Pancreas (tissue), 10 donors: ENCODE measurements around the gene TNPO3. TPM values are rescaled to one million over a fixed set of nuclear protein-coding genes. Genes with fewer than 3 reads are reported as not detected.

Source experiments
- ATAC-seq, 4 donors: fragments of 200-7000 bp; cut with Tn5 transposase; one replicate each; pipeline versions ENCODE4 v1.8.0 to v1.9.1; 2020; ENCODE audit warnings: mild to moderate bottlenecking in 4 of 4, moderate library complexity in 4 of 4
- DNase-seq, 6 donors: peaks; one replicate each; pipeline ENCODE4 v3.0.0-alpha.2; 2020
- FAIRE-seq: peaks from 2 replicates; lab custom pipeline; 2012; peaks lifted over from hg19 to GRCh38; lab: Jason Lieb, UNC
- H3K27ac ChIP-seq, 4 donors: fragments of 200-600 bp; sonication (generic); 1 replicate in 3 of 4; 2 replicates in 1 of 4; pipeline versions ENCODE4 v1.5.0 to v1.8.0; 2020
- H3K27me3 ChIP-seq, 4 donors: fragments of 200-600 bp; one replicate each; pipeline ENCODE4 v1.8.0; 2021
- H3K36me3 ChIP-seq, 3 donors: fragments of 200-600 bp; sonication (generic) in 1 of 3; one replicate each; pipeline versions ENCODE4 v1.5.0 to v1.8.0; 2020 to 2021
- H3K4me1 ChIP-seq, 3 donors: fragments of 200-600 bp; one replicate each; pipeline ENCODE4 v1.8.0; 2021
- H3K4me3 ChIP-seq, 4 donors: fragments of 200-600 bp; sonication (generic) in 2 of 4; one replicate each; pipeline versions ENCODE4 v1.5.0 to v1.8.0; 2020 to 2021
- H3K9me3 ChIP-seq, 4 donors: fragments of 200-600 bp; one replicate each; pipeline ENCODE4 v1.8.0; 2021
- WGBS, 2 donors: extraction: QIAGEN DNeasy Blood & Tissue Kit; methylation state at CpG; one replicate each; pipeline ENCODE4 v1.1.7; 2013; 5-methylcytosine and 5-hydroxymethylcytosine counted together
- intact Hi-C, 3 donors: fragments of 100-400 bp; cut with DNase I; formaldehyde crosslinking; loops; one replicate each; pipeline versions ENCODE4 v1.11.1 to v1.14.2; 2022
- polyA plus RNA-seq, 2 donors: library from polyadenylated mRNA; stranded (reverse); fragments of 200-250 nt; gene quantifications; one replicate each; pipeline ENCODE4 v1.2.3, GENCODE V29; 2013
- total RNA-seq, 6 donors: library from RNA; stranded (reverse); fragmentation: NEBNext Ultra II Directional in 4 of 6; extraction: Animal tissue kit (Norgen Biotek cat#: 25700) in 4 of 6; gene quantifications; one replicate each; pipeline versions ENCODE4 v1.2.1 to v1.2.4, GENCODE V29; 2021 to 2023
- TF ChIP-seq, protein P1 (sequence below), 4 donors: fragments of 200-600 bp; sonication (generic) in 3 of 4; IDR thresholded peaks; one replicate each; pipeline versions ENCODE4 v1.5.0 to v1.8.0; 2021; ENCODE audit warnings: antibody characterized with exemption in 4 of 4
- donor health status: healthy with polysubstance abuse.
- donor health status: DM: no; HTN: no; CAD: no; lungs with moderate emphysema.
- donor health status: DM: no; HTN: no; CAD: no.
- donor health status: control.
- donor health status: control.
- donor health status: Bipolar disorder and iron deficiency.
- donor health status: DM: yes; HTN: yes; CAD: no.
- donor health status: DM: no; HTN: no; CAD: no.
- donor health status: DM: no; HTN: no; CAD: no.
- donor health status: DM: yes; HTN: yes; CAD: no.

Gene TNPO3
- total and polyA plus RNA-seq, 8 donors: 6.5 to 20.7 (median 14.6) TPM

DNA sequence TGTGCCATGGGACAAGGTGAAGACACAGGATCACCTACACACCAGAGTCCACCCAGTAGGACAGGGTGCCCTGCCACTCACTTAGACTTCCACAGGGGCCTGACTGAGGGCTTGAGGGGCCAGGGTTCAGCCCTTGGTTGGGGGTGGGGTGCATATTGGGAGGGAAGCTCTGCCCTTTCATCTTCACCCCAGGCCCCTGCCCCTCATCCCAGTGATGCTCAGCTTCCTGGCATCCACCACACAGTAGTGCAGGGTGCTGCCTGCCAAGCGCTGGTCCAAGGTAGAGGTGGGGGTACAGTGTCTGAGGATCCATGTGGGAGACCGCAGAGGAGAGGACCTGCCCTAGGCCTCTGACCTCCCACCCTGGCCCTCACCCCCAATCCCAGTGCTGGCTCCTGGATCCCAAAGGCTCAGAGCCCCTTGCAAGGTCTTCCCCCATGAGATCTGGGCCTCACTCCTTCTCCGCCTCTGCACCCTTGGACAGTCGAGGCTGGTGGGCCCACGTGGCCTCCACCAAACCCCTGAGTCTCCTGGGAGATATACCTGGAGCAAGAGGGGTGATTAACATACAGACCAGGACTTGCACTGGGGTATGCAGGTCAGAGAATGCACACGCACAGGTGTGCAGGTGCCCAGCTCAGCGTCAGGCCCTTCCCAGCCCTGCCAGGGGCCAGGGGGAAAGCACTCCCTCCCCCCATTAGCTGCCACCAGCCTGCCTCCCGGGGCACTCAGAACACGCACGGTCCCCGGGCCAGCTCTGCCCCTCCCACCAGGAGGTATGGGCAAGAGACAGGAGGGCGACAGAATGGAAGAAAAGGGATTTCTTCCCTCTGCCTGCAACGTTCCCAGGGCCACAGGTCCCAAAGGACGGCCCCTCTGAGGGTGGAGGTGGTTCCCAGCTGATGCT, 125.8 kb downstream of the TNPO3 start:
- H3K9me3 ChIP-seq: no peaks in the 10 kb centered on the region
- no peak for FAIRE-seq
- H3K36me3 ChIP-seq: no peaks in the 10 kb centered on the region
- intact Hi-C loops: no loop called here
- WGBS, 2 donors: 65 to 78% methylated on average over 14 of the region's 14 CpGs
- no peak overlapping the region for H3K27ac ChIP-seq
- DNase-seq: no peak
- H3K27me3 ChIP-seq: no peaks in the 10 kb centered on the region
- H3K4me3 ChIP-seq: no peak overlapping the region
- TF ChIP-seq, protein P1, sequence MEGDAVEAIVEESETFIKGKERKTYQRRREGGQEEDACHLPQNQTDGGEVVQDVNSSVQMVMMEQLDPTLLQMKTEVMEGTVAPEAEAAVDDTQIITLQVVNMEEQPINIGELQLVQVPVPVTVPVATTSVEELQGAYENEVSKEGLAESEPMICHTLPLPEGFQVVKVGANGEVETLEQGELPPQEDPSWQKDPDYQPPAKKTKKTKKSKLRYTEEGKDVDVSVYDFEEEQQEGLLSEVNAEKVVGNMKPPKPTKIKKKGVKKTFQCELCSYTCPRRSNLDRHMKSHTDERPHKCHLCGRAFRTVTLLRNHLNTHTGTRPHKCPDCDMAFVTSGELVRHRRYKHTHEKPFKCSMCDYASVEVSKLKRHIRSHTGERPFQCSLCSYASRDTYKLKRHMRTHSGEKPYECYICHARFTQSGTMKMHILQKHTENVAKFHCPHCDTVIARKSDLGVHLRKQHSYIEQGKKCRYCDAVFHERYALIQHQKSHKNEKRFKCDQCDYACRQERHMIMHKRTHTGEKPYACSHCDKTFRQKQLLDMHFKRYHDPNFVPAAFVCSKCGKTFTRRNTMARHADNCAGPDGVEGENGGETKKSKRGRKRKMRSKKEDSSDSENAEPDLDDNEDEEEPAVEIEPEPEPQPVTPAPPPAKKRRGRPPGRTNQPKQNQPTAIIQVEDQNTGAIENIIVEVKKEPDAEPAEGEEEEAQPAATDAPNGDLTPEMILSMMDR (IDR thresholded peaks at IDR 0.05): no peak
- no peak for ATAC-seq
- no peaks in the 10 kb centered on the region for H3K4me1 ChIP-seq

DNA sequence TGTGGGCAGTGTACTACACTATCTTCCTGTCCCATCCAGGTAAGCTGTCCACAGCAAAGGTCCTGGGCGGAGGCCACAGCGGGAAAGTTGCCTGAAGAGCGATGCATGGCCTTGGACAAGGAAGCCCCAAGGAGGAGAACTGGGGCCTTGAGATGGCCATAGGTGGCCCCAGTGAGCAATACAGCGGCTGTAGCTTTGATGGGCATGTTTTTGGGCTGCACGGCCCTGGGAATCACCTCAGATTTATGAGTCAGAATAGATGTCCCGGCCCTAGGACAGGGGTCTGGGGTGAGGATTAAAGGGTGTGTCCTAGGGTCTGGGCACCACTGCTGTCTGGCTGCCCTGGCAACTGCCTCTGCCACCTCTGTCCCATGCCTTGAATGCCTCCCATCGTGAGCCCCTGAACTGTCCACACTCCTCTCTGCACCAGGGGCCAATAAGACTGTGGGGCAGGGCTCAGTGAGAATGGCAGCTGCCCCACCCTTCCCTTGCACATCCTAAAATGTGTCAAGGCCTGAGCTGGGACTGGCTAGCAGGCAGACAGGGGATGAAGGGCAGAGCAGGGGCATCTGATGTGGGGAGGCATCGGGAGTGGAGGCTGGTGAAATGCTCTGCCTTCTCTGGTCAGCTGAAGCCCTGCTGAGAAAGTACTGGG, 126.6 kb downstream of the TNPO3 start:
- Histone ChIP-seq H3K27ac (no peak overlapping the region), H3K27me3 (no peaks in the 10 kb centered on the region), H3K36me3 (no peaks in the 10 kb centered on the region), H3K4me1 (no peaks in the 10 kb centered on the region), H3K9me3 (no peaks in the 10 kb centered on the region), H3K4me3 (no peak overlapping the region)
- FAIRE-seq: no peak
- 91 to 95% methylated on average over 8 of the region's 8 CpGs for whole genome bisulfite sequencing, 2 donors
- no peak for ATAC-seq
- intact Hi-C loops: no loop called here
- DNase-seq: no peak
- TF ChIP-seq, protein P1 (IDR thresholded peaks at IDR 0.05): no peak

GRCh38 chr7:128924707-128925588, 130.0 kb downstream of the TNPO3 start:
- no peak for FAIRE-seq
- no peaks in the 10 kb centered on the region for H3K36me3 ChIP-seq
- WGBS, 2 donors: 69 to 73% methylated on average over 8 of the region's 8 CpGs
- no peak overlapping the region for H3K27ac ChIP-seq
- no peak for DNase-seq
- intact Hi-C loops: no loop called here
- H3K4me3 ChIP-seq: no peak overlapping the region
- no peaks in the 10 kb centered on the region for H3K9me3 ChIP-seq
- ATAC-seq: no peak
- TF ChIP-seq, protein P1 (IDR thresholded peaks at IDR 0.05): no peak
- no peaks in the 10 kb centered on the region for H3K4me1 ChIP-seq
- no peaks in the 10 kb centered on the region for H3K27me3 ChIP-seq

DNA sequence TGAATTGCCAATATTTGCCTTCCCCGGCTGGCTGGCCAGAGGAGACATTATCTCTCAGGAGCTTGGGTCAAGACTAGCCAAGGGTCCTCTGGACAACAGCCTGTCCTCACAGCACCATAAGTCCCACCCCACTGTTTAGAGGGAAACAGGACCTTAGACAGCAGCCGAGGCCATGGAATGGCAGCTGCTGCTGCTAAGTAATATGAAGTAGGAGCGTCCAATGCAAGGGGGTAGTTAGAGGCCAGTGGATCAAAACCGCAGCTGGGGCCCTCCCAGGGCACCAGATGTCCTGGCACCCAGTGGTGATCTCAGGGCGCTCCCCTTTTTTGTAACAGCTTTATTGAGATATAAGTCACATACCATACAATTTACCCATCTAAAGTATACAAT, 131.5 kb downstream of the TNPO3 start:
- ATAC-seq: no peak
- intact Hi-C loops: no loop called here
- TF ChIP-seq, protein P1 (IDR thresholded peaks at IDR 0.05): no peak
- H3K27me3 ChIP-seq: no peaks in the 10 kb centered on the region
- H3K36me3 ChIP-seq: no peaks in the 10 kb centered on the region
- H3K9me3 ChIP-seq: no peaks in the 10 kb centered on the region
- no peak for FAIRE-seq
- H3K4me3 ChIP-seq: no peak overlapping the region
- DNase-seq: no peak
- H3K27ac ChIP-seq: no peak overlapping the region
- H3K4me1 ChIP-seq: no peaks in the 10 kb centered on the region
- WGBS, 2 donors: 76 to 83% methylated on average over 5 of the region's 5 CpGs
